DND-41 (cell line): ENCODE data around the gene CHRM4.
"Not testable (repeated sequence)": the region's sequence is repeated elsewhere in the genome, so short reads cannot be mapped to it uniquely, and the experiment has no call there.

ENCODE experiments used
- ATAC-seq: fragments of 200-7000 bp; cut with Tn5 transposase; 3 replicates; pipeline ENCODE4 v1.9.1; 2021; ENCODE audit warnings: low read depth; ENCODE audit not compliant: insufficient read depth
- DNase-seq: peaks from one replicate; pipeline ENCODE4 v3.0.0-alpha.2; 2020
- H2AFZ ChIP-seq: 2 replicates; pipeline ENCODE4 v1.6.0; 2012; ENCODE audit warnings: low read depth, low read length
- H3K27ac ChIP-seq: 2 replicates; pipeline ENCODE4 v1.5.1; 2012; ENCODE audit warnings: low read length, inconsistent platforms
- H3K27me3 ChIP-seq: fragments of 200-600 bp; sonication (generic); 2 replicates; pipeline ENCODE4 v1.6.0; 2012; ENCODE audit warnings: low read length, mild to moderate bottlenecking, inconsistent platforms; ENCODE audit not compliant: insufficient read depth, poor library complexity
- H3K36me3 ChIP-seq: 2 replicates; pipeline ENCODE4 v1.5.1; 2012; ENCODE audit warnings: low read length, inconsistent platforms; ENCODE audit not compliant: insufficient read depth
- H3K4me1 ChIP-seq: 2 replicates; pipeline ENCODE4 v1.5.1; 2012; ENCODE audit warnings: mild to moderate bottlenecking, low read length; ENCODE audit not compliant: insufficient read depth
- H3K4me2 ChIP-seq: 2 replicates; pipeline ENCODE4 v1.6.0; 2012; ENCODE audit warnings: mild to moderate bottlenecking, moderate library complexity, low read length, inconsistent platforms; ENCODE audit not compliant: insufficient read depth
- H3K4me3 ChIP-seq, 2 experiments: fragments of 200-600 bp in 1 of 2; shearing (Covaris generic) in 1 of 2; 2 replicates each; pipeline ENCODE4 v1.5.1; 2012 to 2016; ENCODE audit warnings: inconsistent platforms in 2 of 2, low read length in 2 of 2, mild to moderate bottlenecking in 2 of 2, low read depth in 1 of 2, moderate library complexity in 1 of 2
- H3K79me2 ChIP-seq: 2 replicates; pipeline ENCODE4 v1.6.0; 2012; ENCODE audit warnings: low read length, inconsistent platforms; ENCODE audit not compliant: insufficient read depth
- H3K9ac ChIP-seq: 2 replicates; pipeline ENCODE4 v1.6.0; 2012; ENCODE audit warnings: low read depth, mild to moderate bottlenecking, inconsistent platforms, low read length, moderate library complexity
- H3K9me3 ChIP-seq: 2 replicates; pipeline ENCODE4 v1.5.1; 2012; ENCODE audit warnings: low read length, moderate library complexity, mild to moderate bottlenecking, inconsistent platforms; ENCODE audit not compliant: insufficient read depth, severe bottlenecking
- H4K20me1 ChIP-seq: 2 replicates; pipeline ENCODE4 v1.6.0; 2012; ENCODE audit warnings: low read length; ENCODE audit not compliant: insufficient read depth
- EZH2 ChIP-seq: IDR thresholded peaks from 3 replicates; pipeline ENCODE4 v1.6.1; 2012; ENCODE audit warnings: borderline replicate concordance, low read depth, mild to moderate bottlenecking, moderate library complexity, low read length, inconsistent platforms; ENCODE audit not compliant: severe bottlenecking
- TF ChIP-seq, protein P1 (sequence below): IDR thresholded peaks from 2 replicates; pipeline ENCODE4 v1.5.1; 2012; ENCODE audit warnings: borderline replicate concordance, low read length, moderate library complexity, mild to moderate bottlenecking; ENCODE audit not compliant: poor library complexity, severe bottlenecking; ENCODE audit errors: extremely low read depth

CHRM4 gene

DNA sequence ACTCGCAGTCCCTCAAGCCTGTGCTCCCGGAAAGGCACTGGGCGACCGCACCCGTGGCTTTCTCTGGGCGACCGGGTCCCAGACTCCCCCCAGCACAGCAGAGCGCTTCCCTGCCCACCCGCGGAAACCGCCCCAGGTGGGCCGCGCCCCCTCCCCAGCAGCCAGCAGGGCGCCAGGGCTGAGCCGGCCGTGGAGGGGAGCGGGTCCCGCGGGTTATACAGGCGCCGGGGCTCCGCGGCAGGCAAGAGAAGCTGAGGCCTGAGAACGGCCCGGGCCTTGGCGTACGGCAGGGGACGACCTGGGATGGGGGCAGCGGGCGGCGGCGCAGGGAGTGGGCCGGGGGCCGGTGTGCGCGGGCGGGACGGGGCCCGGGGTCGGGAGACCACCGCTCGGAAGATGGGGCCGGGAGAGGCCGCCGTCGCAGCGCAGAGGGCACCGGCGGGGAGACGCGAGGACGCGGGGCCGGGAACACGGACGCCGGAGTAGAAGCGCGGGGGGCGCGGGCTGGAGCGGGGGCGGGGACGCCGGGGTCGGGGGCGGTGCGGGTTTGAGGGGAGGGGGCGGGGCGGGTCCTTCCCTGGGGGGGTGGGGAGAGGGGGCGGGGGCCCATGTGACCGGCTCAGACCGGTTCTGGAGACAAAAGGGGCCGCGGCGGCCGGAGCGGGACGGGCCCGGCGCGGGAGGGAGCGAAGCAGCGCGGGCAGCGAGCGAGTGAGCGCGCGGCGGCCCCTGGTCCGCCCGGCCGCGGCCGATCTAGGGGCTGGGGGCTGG is 10.3 kb downstream of the CHRM4 start, which contains the start of gene MDK:
Gene MDK, plus strand, starts transcription at position 622 of the 771 bp plus-strand sequence. CDS start 389 bp downstream, outside the sequence.
- peak within 1 kb of the TSS; percentile 70 for H3K4me2 ChIP-seq
- H3K36me3 ChIP-seq = peaks cover 28% of the 10 kb centered on the region
- ATAC-seq (peak; percentile 46), DNase-seq (peak; percentile 39)
- H3K4me1 ChIP-seq = peaks cover 22% of the 10 kb centered on the region
- H3K9me3 ChIP-seq = no peaks in the 10 kb centered on the region
- H3K9ac ChIP-seq = peak within 1 kb of the TSS; percentile 39; the same call in 1 of the 2 replicates
- peaks cover 33% of the 10 kb centered on the region for H3K27me3 ChIP-seq
- no peak within 1 kb of the TSS for H3K27ac ChIP-seq
- H2AFZ ChIP-seq = peak within 1 kb of the TSS; percentile 27
- H3K79me2 ChIP-seq = no peaks in the 10 kb centered on the region
- peaks cover 29% of the 10 kb centered on the region for H4K20me1 ChIP-seq
- TF ChIP-seq, protein P1, sequence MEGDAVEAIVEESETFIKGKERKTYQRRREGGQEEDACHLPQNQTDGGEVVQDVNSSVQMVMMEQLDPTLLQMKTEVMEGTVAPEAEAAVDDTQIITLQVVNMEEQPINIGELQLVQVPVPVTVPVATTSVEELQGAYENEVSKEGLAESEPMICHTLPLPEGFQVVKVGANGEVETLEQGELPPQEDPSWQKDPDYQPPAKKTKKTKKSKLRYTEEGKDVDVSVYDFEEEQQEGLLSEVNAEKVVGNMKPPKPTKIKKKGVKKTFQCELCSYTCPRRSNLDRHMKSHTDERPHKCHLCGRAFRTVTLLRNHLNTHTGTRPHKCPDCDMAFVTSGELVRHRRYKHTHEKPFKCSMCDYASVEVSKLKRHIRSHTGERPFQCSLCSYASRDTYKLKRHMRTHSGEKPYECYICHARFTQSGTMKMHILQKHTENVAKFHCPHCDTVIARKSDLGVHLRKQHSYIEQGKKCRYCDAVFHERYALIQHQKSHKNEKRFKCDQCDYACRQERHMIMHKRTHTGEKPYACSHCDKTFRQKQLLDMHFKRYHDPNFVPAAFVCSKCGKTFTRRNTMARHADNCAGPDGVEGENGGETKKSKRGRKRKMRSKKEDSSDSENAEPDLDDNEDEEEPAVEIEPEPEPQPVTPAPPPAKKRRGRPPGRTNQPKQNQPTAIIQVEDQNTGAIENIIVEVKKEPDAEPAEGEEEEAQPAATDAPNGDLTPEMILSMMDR = no peak
- TF ChIP-seq EZH2 = peak; percentile 98
- H3K4me3 ChIP-seq = peak within 1 kb of the TSS; percentile 12 to 48; a peak in 3 of 4 replicates

- peak overlapping the region; percentile 70 for H3K4me2 ChIP-seq
- ATAC-seq = peak; percentile 38
- no peaks in the 10 kb centered on the region for H3K9me3 ChIP-seq
- peak overlapping the region; percentile 39; the same call in 1 of the 2 replicates for H3K9ac ChIP-seq
- H3K27me3 ChIP-seq = peaks cover 33% of the 10 kb centered on the region
- H3K36me3 ChIP-seq = peaks cover 36% of the 10 kb centered on the region
- peaks cover 22% of the 10 kb centered on the region for H3K4me1 ChIP-seq
- peak; percentile 36 for DNase-seq
- peak overlapping the region in 1 of 2 experiments; percentile 45; a peak in 3 of 4 replicates for H3K4me3 ChIP-seq
- H3K79me2 ChIP-seq = no peaks in the 10 kb centered on the region
- H2AFZ ChIP-seq = no peak overlapping the region
- peaks cover 29% of the 10 kb centered on the region for H4K20me1 ChIP-seq
- TF ChIP-seq, protein P1 = no peak
- TF ChIP-seq EZH2 = no peak
- H3K27ac ChIP-seq = no peak overlapping the region
Observed at GRCh38 chr11:46380340-46381047, 11.1 kb downstream of the CHRM4 start.

GRCh38 chr11:46379482-46380293 is 11.9 kb downstream of the CHRM4 start:
- Histone ChIP-seq H4K20me1 (peaks cover 29% of the 10 kb centered on the region), H3K27me3 (peaks cover 33% of the 10 kb centered on the region), H3K4me1 (peaks cover 22% of the 10 kb centered on the region), H3K36me3 (peaks cover 44% of the 10 kb centered on the region)
- not testable (repeated sequence) for H3K79me2 ChIP-seq, H3K9ac ChIP-seq, DNase-seq, H3K4me3 ChIP-seq, H3K27ac ChIP-seq, H2AFZ ChIP-seq, H3K4me2 ChIP-seq, H3K9me3 ChIP-seq
- 0 out of 3 replicates have a peak, but pooled peaks have one; percentile 6 for ATAC-seq
